HepG2 (cell line): Measurements from ENCODE around the gene PROX1. TPM values are rescaled to one million over a fixed set of nuclear protein-coding genes. Genes with fewer than 3 reads are reported as not detected.

ENCODE experiments used
- AKAP8 ChIP-seq: sonication (generic); formaldehyde crosslinking; IDR thresholded peaks from 2 replicates; pipeline ENCODE4 v1.5.1; 2020; ENCODE audit warnings: mild to moderate bottlenecking, missing genetic modification reagents
- ARID2 ChIP-seq: sonication (generic); formaldehyde crosslinking; IDR thresholded peaks from 2 replicates; pipeline ENCODE4 v1.8.1; 2022; ENCODE audit warnings: mild to moderate bottlenecking, missing genetic modification reagents, borderline replicate concordance
- CREM ChIP-seq, 2 experiments: sonication (generic) in 1 of 2; formaldehyde crosslinking in 1 of 2; IDR thresholded peaks; 2 replicates each; pipeline versions ENCODE4 v1.4.0 to v1.6.1; 2016 to 2020; ENCODE audit warnings: antibody characterized with exemption in 1 of 2, mild to moderate bottlenecking in 1 of 2, missing genetic modification reagents in 1 of 2
- DMAP1 ChIP-seq: IDR thresholded peaks from 2 replicates; pipeline ENCODE4 v1.6.1; 2016
- FIP1L1 ChIP-seq: fragments of 200-400 bp; formaldehyde crosslinking; IDR thresholded peaks from 2 replicates; pipeline ENCODE4 v1.6.1; 2018; ENCODE audit warnings: low read depth, mild to moderate bottlenecking, low read length, moderate library complexity, borderline replicate concordance; ENCODE audit not compliant: insufficient read depth
- GPN1 ChIP-seq: sonication (generic); formaldehyde crosslinking; IDR thresholded peaks from 2 replicates; pipeline ENCODE4 v1.5.1; 2020; ENCODE audit warnings: missing genetic modification reagents, borderline replicate concordance
- GTF3A ChIP-seq: sonication (generic); formaldehyde crosslinking; conservative IDR thresholded peaks from 2 replicates; pipeline ENCODE4 v1.4.0; 2020; ENCODE audit warnings: mild to moderate bottlenecking, missing genetic modification reagents
- KAT8 ChIP-seq: IDR thresholded peaks from 2 replicates; pipeline ENCODE4 v1.6.1; 2016; ENCODE audit warnings: missing genetic modification reagents, missing compliant biosample characterization
- KLF11 ChIP-seq: IDR thresholded peaks from 2 replicates; pipeline ENCODE4 v1.6.1; 2016; ENCODE audit warnings: missing compliant biosample characterization
- MEIS2 ChIP-seq: sonication (generic); formaldehyde crosslinking; IDR thresholded peaks from 2 replicates; pipeline ENCODE4 v1.9.0; 2021; ENCODE audit warnings: mild to moderate bottlenecking, missing genetic modification reagents
- POLR2AphosphoS2 ChIP-seq: IDR thresholded peaks from 2 replicates; pipeline ENCODE4 v1.6.1; 2011; ENCODE audit warnings: low read depth, low read length, improper control_type of control experiment
- RBM39 ChIP-seq: fragments of 200-400 bp; formaldehyde crosslinking; IDR thresholded peaks from one replicate; pipeline ENCODE4 v1.6.1; 2018; ENCODE audit warnings: antibody characterized with exemption, mild to moderate bottlenecking, low read depth, low read length; ENCODE audit not compliant: poor library complexity, severe bottlenecking
- RFX3 ChIP-seq: IDR thresholded peaks from 2 replicates; pipeline ENCODE4 v1.6.1; 2016; ENCODE audit warnings: missing biosample characterization, missing genetic modification reagents
- SMYD3 ChIP-seq: sonication (generic); formaldehyde crosslinking; IDR thresholded peaks from 2 replicates; pipeline ENCODE4 v1.8.1; 2023; ENCODE audit warnings: mild to moderate bottlenecking, missing genetic modification reagents
- SOX13 ChIP-seq, 3 experiments: fragments of 450-650 bp in 1 of 3; sonication (generic) in 1 of 3; formaldehyde crosslinking in 1 of 3; IDR thresholded peaks in 2 of 3; conservative IDR thresholded peaks in 1 of 3; 2 replicates each; pipeline versions ENCODE4 v1.5.0 to v1.6.1; 2016 to 2020; ENCODE audit warnings: antibody characterized with exemption in 1 of 3, mild to moderate bottlenecking in 1 of 3, missing compliant biosample characterization in 1 of 3, missing genetic modification reagents in 1 of 3, moderate library complexity in 1 of 3
- TARDBP ChIP-seq: sonication (generic); formaldehyde crosslinking; IDR thresholded peaks from 2 replicates; pipeline ENCODE4 v1.8.0; 2022; ENCODE audit warnings: mild to moderate bottlenecking, missing genetic modification reagents
- ZNF225 ChIP-seq: sonication (generic); formaldehyde crosslinking; IDR thresholded peaks from 2 replicates; pipeline ENCODE4 v1.4.0; 2020; ENCODE audit warnings: mild to moderate bottlenecking, missing genetic modification reagents
- ZNF496 ChIP-seq: sonication (generic); formaldehyde crosslinking; IDR thresholded peaks from 2 replicates; pipeline ENCODE4 v1.8.1; 2023; ENCODE audit warnings: mild to moderate bottlenecking, moderate library complexity, missing genetic modification reagents; ENCODE audit not compliant: insufficient replicate concordance
- polyA plus RNA-seq, 8 experiments: library from polyadenylated mRNA; depleted of rRNA in 3 of 8; stranded (reverse) in 7 of 8; unstranded in 1 of 8; fragments of >200 nt; fragmentation: Illumina TruSeq in 4 of 8; extraction: Trizol in 4 of 8; gene quantifications; 2 replicates each; pipeline versions ENCODE4 v1.2.1 to v1.2.3, GENCODE V29; 2011 to 2016; ENCODE audit warnings: low read depth in 4 of 8, missing spikeins in 1 of 8, mixed read lengths in 1 of 8; ENCODE audit not compliant: insufficient read depth in 1 of 8
- total RNA-seq, 5 experiments: library from RNA; depleted of rRNA; stranded (reverse); fragments of >200 nt; fragmentation: Illumina TruSeq; extraction: Trizol; gene quantifications; 2 replicates each; pipeline ENCODE4 v1.2.3, GENCODE V29; 2016; ENCODE audit warnings: low read depth in 1 of 5
- TF ChIP-seq, protein P1 (sequence below): sonication (generic); formaldehyde crosslinking; IDR thresholded peaks from 2 replicates; pipeline ENCODE4 v1.5.1; 2020; ENCODE audit warnings: missing genetic modification reagents, mild to moderate bottlenecking, borderline replicate concordance
- TF ChIP-seq, protein P2 (sequence below): sonication (generic); formaldehyde crosslinking; conservative IDR thresholded peaks from 2 replicates; pipeline ENCODE4 v1.4.0; 2020; ENCODE audit warnings: mild to moderate bottlenecking, missing genetic modification reagents, moderate library complexity
- TF ChIP-seq, protein P3 (sequence below): sonication (generic); formaldehyde crosslinking; conservative IDR thresholded peaks from 2 replicates; pipeline ENCODE4 v1.8.0; 2022; ENCODE audit warnings: low read depth, missing genetic modification reagents

PROX1 gene
- total and polyA plus RNA-seq, 2 of the 13 experiments (the other 11 are each of a cell fraction or from before 2014, with no cell fraction given), result 12.3 to 30.2 TPM

DNA sequence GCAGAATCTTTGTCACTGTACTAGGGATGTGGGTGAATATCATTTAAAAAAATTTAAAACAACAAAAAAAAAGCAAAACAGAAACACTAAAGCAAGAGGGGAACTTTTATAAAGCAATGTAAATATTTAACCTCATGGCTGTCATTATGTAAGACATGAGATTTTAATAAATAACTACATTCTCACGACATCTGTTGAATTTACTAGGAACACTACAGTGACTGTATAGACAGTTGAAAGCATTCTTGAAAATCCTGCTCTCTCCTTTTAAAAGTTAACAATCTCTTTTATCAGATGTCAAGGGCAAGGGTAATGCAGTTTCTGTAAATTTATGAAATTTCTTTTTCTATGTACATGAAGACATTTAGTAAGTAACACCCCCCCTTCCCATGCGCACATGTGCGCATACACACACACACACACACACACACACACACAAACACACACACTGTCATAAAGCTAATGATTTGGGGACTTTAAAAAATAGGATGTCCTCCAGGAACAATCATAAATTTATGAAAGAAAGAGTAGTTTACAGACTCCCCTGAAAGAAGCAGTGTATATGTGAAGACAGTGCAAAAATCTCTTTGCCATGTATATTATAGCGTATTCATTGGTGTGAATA is 51.7 kb downstream of the PROX1 start (continued):
- no peak for TF ChIP-seq RBM39
- no peak for TF ChIP-seq SMYD3
- 0 out of 2 replicates have a peak, but pooled peaks have one; percentile 63 for TF ChIP-seq POLR2AphosphoS2
- no peak for TF ChIP-seq MEIS2
- TF ChIP-seq, protein P1, sequence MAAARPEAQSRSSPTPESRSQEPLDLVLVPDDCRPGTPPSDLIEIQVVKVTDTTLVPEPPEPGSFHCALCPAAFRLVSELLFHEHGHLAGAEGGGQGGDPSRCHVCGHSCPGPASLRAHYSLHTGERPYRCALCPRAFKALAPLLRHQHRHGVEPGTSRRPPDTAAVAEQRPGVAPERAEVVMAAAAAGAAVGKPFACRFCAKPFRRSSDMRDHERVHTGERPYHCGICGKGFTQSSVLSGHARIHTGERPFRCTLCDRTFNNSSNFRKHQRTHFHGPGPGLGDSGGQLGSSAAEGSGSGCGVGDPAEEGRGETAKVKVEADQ (CRISPR knock-in tag), result no peak
- TF ChIP-seq, protein P2, sequence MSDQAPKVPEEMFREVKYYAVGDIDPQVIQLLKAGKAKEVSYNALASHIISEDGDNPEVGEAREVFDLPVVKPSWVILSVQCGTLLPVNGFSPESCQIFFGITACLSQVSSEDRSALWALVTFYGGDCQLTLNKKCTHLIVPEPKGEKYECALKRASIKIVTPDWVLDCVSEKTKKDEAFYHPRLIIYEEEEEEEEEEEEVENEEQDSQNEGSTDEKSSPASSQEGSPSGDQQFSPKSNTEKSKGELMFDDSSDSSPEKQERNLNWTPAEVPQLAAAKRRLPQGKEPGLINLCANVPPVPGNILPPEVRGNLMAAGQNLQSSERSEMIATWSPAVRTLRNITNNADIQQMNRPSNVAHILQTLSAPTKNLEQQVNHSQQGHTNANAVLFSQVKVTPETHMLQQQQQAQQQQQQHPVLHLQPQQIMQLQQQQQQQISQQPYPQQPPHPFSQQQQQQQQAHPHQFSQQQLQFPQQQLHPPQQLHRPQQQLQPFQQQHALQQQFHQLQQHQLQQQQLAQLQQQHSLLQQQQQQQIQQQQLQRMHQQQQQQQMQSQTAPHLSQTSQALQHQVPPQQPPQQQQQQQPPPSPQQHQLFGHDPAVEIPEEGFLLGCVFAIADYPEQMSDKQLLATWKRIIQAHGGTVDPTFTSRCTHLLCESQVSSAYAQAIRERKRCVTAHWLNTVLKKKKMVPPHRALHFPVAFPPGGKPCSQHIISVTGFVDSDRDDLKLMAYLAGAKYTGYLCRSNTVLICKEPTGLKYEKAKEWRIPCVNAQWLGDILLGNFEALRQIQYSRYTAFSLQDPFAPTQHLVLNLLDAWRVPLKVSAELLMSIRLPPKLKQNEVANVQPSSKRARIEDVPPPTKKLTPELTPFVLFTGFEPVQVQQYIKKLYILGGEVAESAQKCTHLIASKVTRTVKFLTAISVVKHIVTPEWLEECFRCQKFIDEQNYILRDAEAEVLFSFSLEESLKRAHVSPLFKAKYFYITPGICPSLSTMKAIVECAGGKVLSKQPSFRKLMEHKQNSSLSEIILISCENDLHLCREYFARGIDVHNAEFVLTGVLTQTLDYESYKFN (CRISPR knock-in tag), result peak; percentile 40; the same call in 1 of the 2 replicates
- TF ChIP-seq CREM (IDR thresholded peaks at IDR 0.05), result peak; percentile 73
- TF ChIP-seq CREM (CRISPR knock-in tag; IDR thresholded peaks at IDR 0.05), result no peak
- TF ChIP-seq KLF11 (CRISPR knock-in tag), result no peak
- TF ChIP-seq KAT8, result 0 out of 2 replicates have a peak, but pooled peaks have one; percentile 27
- no peak for TF ChIP-seq ZNF225 (CRISPR knock-in tag)
- TF ChIP-seq ZNF496, result no peak
- TF ChIP-seq SOX13 (IDR thresholded peaks at IDR 0.05), result no peak
- TF ChIP-seq SOX13 (CRISPR knock-in tag; conservative IDR thresholded peaks at IDR 0.05 in 1 of 2, IDR thresholded peaks at IDR 0.05 in 1 of 2), result peak in 1 of 2 experiments; percentile 67; a peak in 2 of 4 replicates
- no peak for TF ChIP-seq RFX3
- TF ChIP-seq, protein P3, sequence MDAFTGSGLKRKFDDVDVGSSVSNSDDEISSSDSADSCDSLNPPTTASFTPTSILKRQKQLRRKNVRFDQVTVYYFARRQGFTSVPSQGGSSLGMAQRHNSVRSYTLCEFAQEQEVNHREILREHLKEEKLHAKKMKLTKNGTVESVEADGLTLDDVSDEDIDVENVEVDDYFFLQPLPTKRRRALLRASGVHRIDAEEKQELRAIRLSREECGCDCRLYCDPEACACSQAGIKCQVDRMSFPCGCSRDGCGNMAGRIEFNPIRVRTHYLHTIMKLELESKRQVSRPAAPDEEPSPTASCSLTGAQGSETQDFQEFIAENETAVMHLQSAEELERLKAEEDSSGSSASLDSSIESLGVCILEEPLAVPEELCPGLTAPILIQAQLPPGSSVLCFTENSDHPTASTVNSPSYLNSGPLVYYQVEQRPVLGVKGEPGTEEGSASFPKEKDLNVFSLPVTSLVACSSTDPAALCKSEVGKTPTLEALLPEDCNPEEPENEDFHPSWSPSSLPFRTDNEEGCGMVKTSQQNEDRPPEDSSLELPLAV (CRISPR knock-in tag), result no peak
- peak; percentile 30; the same call in 1 of the 2 replicates for TF ChIP-seq DMAP1
- TF ChIP-seq ARID2 (CRISPR knock-in tag), result no peak
- no peak for TF ChIP-seq FIP1L1
- TF ChIP-seq TARDBP (CRISPR knock-in tag), result 0 out of 2 replicates have a peak, but pooled peaks have one; percentile 17
- TF ChIP-seq AKAP8 (CRISPR knock-in tag), result no peak
- TF ChIP-seq GPN1, result no peak
- TF ChIP-seq GTF3A (CRISPR knock-in tag), result no peak
